HEK293 (cell line): Measurements from ENCODE around the gene PLCXD1.

Experiments used
- CTCF ChIA-PET: fragments of 350-600 bp; formaldehyde crosslinking; extraction: SDS; loops from one replicate; lab custom pipeline; 2021; ENCODE audit warnings: antibody characterized with exemption; lab: Yijun Ruan, JAX
- POLR2A ChIA-PET: fragments of 300-600 bp; formaldehyde crosslinking; extraction: SDS; loops from one replicate; lab custom pipeline; 2020; ENCODE audit warnings: antibody characterized with exemption, inconsistent platforms; lab: Yijun Ruan, JAX
- H3K27ac ChIP-seq: fragments of 200-500 bp; sonication (Bioruptor generic); 2 replicates; pipeline ENCODE4 v1.5.1; 2014; ENCODE audit warnings: low read depth, low read length, control low read depth, inconsistent platforms; ENCODE audit errors: extremely low read depth
- H3K36me3 ChIP-seq, 2 experiments: fragments of 200-500 bp in 1 of 2; sonication (Bioruptor generic) in 1 of 2; 1 replicate in 1 of 2; 2 replicates in 1 of 2; pipeline ENCODE4 v1.5.1; 2014 to 2017; ENCODE audit warnings: inconsistent platforms in 2 of 2, low read length in 2 of 2; ENCODE audit not compliant: control insufficient read depth in 2 of 2, insufficient read depth in 1 of 2
- H3K4me1 ChIP-seq: fragments of 200-500 bp; sonication (Bioruptor generic); 2 replicates; pipeline ENCODE4 v1.5.1; 2014; ENCODE audit warnings: mild to moderate bottlenecking, low read length, inconsistent platforms; ENCODE audit not compliant: control insufficient read depth, insufficient read depth
- H3K4me3 ChIP-seq: 2 replicates; pipeline ENCODE4 v1.5.1; 2011; ENCODE audit warnings: low read depth, mild to moderate bottlenecking, control low read depth, low read length, moderate library complexity
- H3K9me3 ChIP-seq: fragments of 200-500 bp; sonication (Bioruptor generic); 2 replicates; pipeline ENCODE4 v1.5.1; 2014; ENCODE audit warnings: low read depth, low read length, inconsistent platforms; ENCODE audit not compliant: control insufficient read depth, insufficient read depth
- GLI2 ChIP-seq: fragments of 450-650 bp; formaldehyde crosslinking; IDR thresholded peaks from 2 replicates; pipeline ENCODE4; 2017; ENCODE audit warnings: missing biosample characterization, missing genetic modification characterization, low read depth, borderline replicate concordance
- ZNF138 ChIP-seq: fragments of 450-650 bp; formaldehyde crosslinking; IDR thresholded peaks from 2 replicates; pipeline ENCODE4 v1.5.1; 2016; ENCODE audit warnings: missing biosample characterization, missing genetic modification characterization, borderline replicate concordance
- ZNF146 ChIP-seq: fragments of 450-650 bp; formaldehyde crosslinking; IDR thresholded peaks from 2 replicates; pipeline ENCODE4 v1.5.1; 2016; ENCODE audit warnings: missing biosample characterization, missing genetic modification characterization
- ZNF518A ChIP-seq: fragments of 450-650 bp; formaldehyde crosslinking; conservative IDR thresholded peaks from 2 replicates; pipeline ENCODE4 v1.5.1; 2016; ENCODE audit warnings: low read depth, missing biosample characterization, missing genetic modification characterization
- ZNF561 ChIP-seq: fragments of 450-650 bp; IDR thresholded peaks from 2 replicates; pipeline ENCODE4 v1.5.1; 2018; ENCODE audit warnings: missing biosample characterization, missing genetic modification characterization, borderline replicate concordance
- ZNF654 ChIP-seq: fragments of 450-650 bp; formaldehyde crosslinking; IDR thresholded peaks from 2 replicates; pipeline ENCODE4 v1.5.1; 2016; ENCODE audit warnings: low read depth, missing biosample characterization, missing genetic modification characterization
- ZNF830 ChIP-seq: fragments of 450-650 bp; IDR thresholded peaks from 2 replicates; pipeline ENCODE4 v1.5.0; 2018; ENCODE audit warnings: missing biosample characterization, missing genetic modification characterization, low read depth, mild to moderate bottlenecking, moderate library complexity
- ZSCAN16 ChIP-seq: fragments of 450-650 bp; formaldehyde crosslinking; IDR thresholded peaks from 2 replicates; pipeline ENCODE4 v1.5.1; 2016; ENCODE audit warnings: missing biosample characterization, missing genetic modification characterization
- ZSCAN18 ChIP-seq: fragments of 450-650 bp; formaldehyde crosslinking; IDR thresholded peaks from 2 replicates; pipeline ENCODE4 v1.5.1; 2016; ENCODE audit warnings: missing biosample characterization, missing genetic modification characterization
- TF ChIP-seq, protein P1 (sequence below): fragments of 450-650 bp; formaldehyde crosslinking; IDR thresholded peaks from 2 replicates; pipeline ENCODE4 v1.5.1; 2017; ENCODE audit warnings: missing biosample characterization, missing genetic modification characterization
- TF ChIP-seq, protein P2 (sequence below): fragments of 450-650 bp; formaldehyde crosslinking; IDR thresholded peaks from 2 replicates; pipeline ENCODE4 v1.5.1; 2016; ENCODE audit warnings: missing biosample characterization, missing genetic modification characterization
- TF ChIP-seq, protein P3 (sequence below): fragments of 450-650 bp; formaldehyde crosslinking; IDR thresholded peaks from 2 replicates; pipeline ENCODE4 v1.5.1; 2016; ENCODE audit warnings: missing biosample characterization, missing genetic modification characterization, low read depth
- TF ChIP-seq, protein P4 (sequence below): fragments of 450-650 bp; formaldehyde crosslinking; IDR thresholded peaks from 2 replicates; pipeline ENCODE4 v1.5.1; 2016; ENCODE audit warnings: missing biosample characterization, missing genetic modification characterization
- TF ChIP-seq, protein P5 (sequence below): fragments of 450-650 bp; formaldehyde crosslinking; IDR thresholded peaks from 2 replicates; pipeline ENCODE4; 2016; ENCODE audit warnings: missing biosample characterization, missing genetic modification characterization

The PLCXD1 gene

GRCh38 chrX:351736-352135, 70.6 kb downstream of the PLCXD1 start:
- no peak for TF ChIP-seq ZSCAN18 (tag by site-specific recombination)
- TF ChIP-seq, protein P1, sequence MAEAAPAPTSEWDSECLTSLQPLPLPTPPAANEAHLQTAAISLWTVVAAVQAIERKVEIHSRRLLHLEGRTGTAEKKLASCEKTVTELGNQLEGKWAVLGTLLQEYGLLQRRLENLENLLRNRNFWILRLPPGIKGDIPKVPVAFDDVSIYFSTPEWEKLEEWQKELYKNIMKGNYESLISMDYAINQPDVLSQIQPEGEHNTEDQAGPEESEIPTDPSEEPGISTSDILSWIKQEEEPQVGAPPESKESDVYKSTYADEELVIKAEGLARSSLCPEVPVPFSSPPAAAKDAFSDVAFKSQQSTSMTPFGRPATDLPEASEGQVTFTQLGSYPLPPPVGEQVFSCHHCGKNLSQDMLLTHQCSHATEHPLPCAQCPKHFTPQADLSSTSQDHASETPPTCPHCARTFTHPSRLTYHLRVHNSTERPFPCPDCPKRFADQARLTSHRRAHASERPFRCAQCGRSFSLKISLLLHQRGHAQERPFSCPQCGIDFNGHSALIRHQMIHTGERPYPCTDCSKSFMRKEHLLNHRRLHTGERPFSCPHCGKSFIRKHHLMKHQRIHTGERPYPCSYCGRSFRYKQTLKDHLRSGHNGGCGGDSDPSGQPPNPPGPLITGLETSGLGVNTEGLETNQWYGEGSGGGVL (tag by site-specific recombination): no peak
- TF ChIP-seq ZSCAN16: no peak
- TF ChIP-seq, all 188 proteins: peak for 0
- ChIA-PET CTCF (no interaction called here), POLR2A (no interaction called here)

DNA sequence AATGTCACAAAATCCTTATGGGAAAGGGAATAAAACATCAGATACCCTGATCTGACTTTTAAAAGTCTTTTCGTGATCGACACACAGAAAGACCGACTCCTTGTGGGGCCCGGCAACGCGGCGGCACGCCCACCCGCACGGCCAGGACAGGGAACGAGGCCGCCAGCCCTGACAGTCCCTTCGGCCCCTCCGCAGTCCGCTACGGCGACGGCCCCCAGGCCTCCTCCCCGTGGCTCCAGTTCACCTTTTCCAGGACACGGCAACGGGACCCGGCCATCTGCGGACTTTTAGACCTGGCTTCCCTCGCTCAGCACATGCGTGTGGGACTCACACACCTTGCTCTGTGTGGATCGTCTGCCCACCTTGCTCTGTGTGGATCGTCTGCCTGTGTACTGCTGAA, 71.0 kb downstream of the PLCXD1 start:
- ChIA-PET CTCF (no interaction called here), POLR2A (no interaction called here)
- Histone ChIP-seq H3K27ac (no peak overlapping the region), H3K4me3 (no peak overlapping the region), H3K4me1 (no peaks in the 10 kb centered on the region), H3K36me3 (peaks cover 0 to 10% of the 10 kb centered on the region in 2 experiments; a peak in 2 of 3 replicates), H3K9me3 (no peaks in the 10 kb centered on the region)
- TF ChIP-seq, protein P2, sequence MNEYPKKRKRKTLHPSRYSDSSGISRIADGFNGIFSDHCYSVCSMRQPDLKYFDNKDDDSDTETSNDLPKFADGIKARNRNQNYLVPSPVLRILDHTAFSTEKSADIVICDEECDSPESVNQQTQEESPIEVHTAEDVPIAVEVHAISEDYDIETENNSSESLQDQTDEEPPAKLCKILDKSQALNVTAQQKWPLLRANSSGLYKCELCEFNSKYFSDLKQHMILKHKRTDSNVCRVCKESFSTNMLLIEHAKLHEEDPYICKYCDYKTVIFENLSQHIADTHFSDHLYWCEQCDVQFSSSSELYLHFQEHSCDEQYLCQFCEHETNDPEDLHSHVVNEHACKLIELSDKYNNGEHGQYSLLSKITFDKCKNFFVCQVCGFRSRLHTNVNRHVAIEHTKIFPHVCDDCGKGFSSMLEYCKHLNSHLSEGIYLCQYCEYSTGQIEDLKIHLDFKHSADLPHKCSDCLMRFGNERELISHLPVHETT (tag by site-specific recombination): no peak
- TF ChIP-seq, protein P3, sequence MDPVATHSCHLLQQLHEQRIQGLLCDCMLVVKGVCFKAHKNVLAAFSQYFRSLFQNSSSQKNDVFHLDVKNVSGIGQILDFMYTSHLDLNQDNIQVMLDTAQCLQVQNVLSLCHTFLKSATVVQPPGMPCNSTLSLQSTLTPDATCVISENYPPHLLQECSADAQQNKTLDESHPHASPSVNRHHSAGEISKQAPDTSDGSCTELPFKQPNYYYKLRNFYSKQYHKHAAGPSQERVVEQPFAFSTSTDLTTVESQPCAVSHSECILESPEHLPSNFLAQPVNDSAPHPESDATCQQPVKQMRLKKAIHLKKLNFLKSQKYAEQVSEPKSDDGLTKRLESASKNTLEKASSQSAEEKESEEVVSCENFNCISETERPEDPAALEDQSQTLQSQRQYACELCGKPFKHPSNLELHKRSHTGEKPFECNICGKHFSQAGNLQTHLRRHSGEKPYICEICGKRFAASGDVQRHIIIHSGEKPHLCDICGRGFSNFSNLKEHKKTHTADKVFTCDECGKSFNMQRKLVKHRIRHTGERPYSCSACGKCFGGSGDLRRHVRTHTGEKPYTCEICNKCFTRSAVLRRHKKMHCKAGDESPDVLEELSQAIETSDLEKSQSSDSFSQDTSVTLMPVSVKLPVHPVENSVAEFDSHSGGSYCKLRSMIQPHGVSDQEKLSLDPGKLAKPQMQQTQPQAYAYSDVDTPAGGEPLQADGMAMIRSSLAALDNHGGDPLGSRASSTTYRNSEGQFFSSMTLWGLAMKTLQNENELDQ (tag by site-specific recombination): no peak
- TF ChIP-seq ZNF561 (tag by site-specific recombination) (no peak), GLI2 (tag by site-specific recombination) (no peak), ZNF654 (no peak), ZNF146 (tag by site-specific recombination) (no peak), ZNF518A (tag by site-specific recombination) (no peak), ZNF830 (tag by site-specific recombination) (no peak), ZNF138 (tag by site-specific recombination) (no peak)
- TF ChIP-seq, protein P4, sequence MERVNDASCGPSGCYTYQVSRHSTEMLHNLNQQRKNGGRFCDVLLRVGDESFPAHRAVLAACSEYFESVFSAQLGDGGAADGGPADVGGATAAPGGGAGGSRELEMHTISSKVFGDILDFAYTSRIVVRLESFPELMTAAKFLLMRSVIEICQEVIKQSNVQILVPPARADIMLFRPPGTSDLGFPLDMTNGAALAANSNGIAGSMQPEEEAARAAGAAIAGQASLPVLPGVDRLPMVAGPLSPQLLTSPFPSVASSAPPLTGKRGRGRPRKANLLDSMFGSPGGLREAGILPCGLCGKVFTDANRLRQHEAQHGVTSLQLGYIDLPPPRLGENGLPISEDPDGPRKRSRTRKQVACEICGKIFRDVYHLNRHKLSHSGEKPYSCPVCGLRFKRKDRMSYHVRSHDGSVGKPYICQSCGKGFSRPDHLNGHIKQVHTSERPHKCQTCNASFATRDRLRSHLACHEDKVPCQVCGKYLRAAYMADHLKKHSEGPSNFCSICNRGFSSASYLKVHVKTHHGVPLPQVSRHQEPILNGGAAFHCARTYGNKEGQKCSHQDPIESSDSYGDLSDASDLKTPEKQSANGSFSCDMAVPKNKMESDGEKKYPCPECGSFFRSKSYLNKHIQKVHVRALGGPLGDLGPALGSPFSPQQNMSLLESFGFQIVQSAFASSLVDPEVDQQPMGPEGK (tag by site-specific recombination): no peak
- TF ChIP-seq, protein P5, sequence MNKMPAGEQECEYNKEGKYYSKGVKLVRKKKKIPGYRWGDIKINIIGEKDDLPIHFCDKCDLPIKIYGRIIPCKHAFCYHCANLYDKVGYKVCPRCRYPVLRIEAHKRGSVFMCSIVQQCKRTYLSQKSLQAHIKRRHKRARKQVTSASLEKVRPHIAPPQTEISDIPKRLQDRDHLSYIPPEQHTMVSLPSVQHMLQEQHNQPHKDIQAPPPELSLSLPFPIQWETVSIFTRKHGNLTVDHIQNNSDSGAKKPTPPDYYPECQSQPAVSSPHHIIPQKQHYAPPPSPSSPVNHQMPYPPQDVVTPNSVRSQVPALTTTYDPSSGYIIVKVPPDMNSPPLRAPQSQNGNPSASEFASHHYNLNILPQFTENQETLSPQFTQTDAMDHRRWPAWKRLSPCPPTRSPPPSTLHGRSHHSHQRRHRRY (tag by site-specific recombination): no peak

More at GRCh38 chrX:351736-352135, 70.6 kb downstream of the PLCXD1 start:
- H3K4me1 ChIP-seq: no peaks in the 10 kb centered on the region
- no peak overlapping the region for H3K27ac ChIP-seq
- H3K4me3 ChIP-seq: no peak overlapping the region
- no peaks in the 10 kb centered on the region for H3K9me3 ChIP-seq
- H3K36me3 ChIP-seq: peaks cover 0 to 14% of the 10 kb centered on the region in 2 experiments; a peak in 2 of 3 replicates
